Kidney (tissue), 14 donors: Measurements from ENCODE around the gene ARHGAP18. TPM values are rescaled to one million over a fixed set of nuclear protein-coding genes. Genes with fewer than 3 reads are reported as not detected.

ENCODE experiments used
- DNase-seq, 5 donors: peaks; one replicate each; pipeline ENCODE4 v3.0.0-alpha.2; 2013 to 2020
- FAIRE-seq: peaks from 2 replicates; lab custom pipeline; 2012; peaks lifted over from hg19 to GRCh38; lab: Jason Lieb, UNC
- H3K27ac ChIP-seq, 2 donors: one replicate each; pipeline ENCODE4 v1.7.0; 2013; ENCODE audit warnings: low read depth in 2 of 2, low read length in 2 of 2, inconsistent platforms in 1 of 2
- H3K27me3 ChIP-seq: one replicate; pipeline ENCODE4 v1.7.1; 2013; ENCODE audit warnings: low read length, inconsistent platforms; ENCODE audit not compliant: control insufficient read depth, insufficient read depth
- H3K36me3 ChIP-seq, 3 donors: one replicate each; pipeline versions ENCODE4 v1.7.0 to v1.7.1; 2013; ENCODE audit warnings: low read length in 3 of 3, control low read depth in 1 of 3, inconsistent platforms in 1 of 3; ENCODE audit not compliant: insufficient read depth in 3 of 3, control insufficient read depth in 2 of 3
- H3K4me1 ChIP-seq, 3 donors: one replicate each; pipeline versions ENCODE4 v1.7.0 to v1.7.1; 2013; ENCODE audit warnings: low read length in 3 of 3, inconsistent platforms in 1 of 3, low read depth in 1 of 3; ENCODE audit not compliant: control insufficient read depth in 2 of 3, insufficient read depth in 2 of 3
- H3K4me3 ChIP-seq, 3 donors: one replicate each; pipeline versions ENCODE4 v1.7.0 to v1.8.1; 2013; ENCODE audit warnings: low read length in 3 of 3, control low read depth in 1 of 3, inconsistent platforms in 1 of 3
- H3K9ac ChIP-seq, 3 donors: one replicate each; pipeline versions ENCODE4 v1.7.0 to v1.7.1; 2013; ENCODE audit warnings: low read length in 3 of 3, control low read depth in 1 of 3, inconsistent platforms in 1 of 3
- H3K9me3 ChIP-seq, 3 donors: one replicate each; pipeline versions ENCODE4 v1.7.0 to v1.7.1; 2013; ENCODE audit warnings: low read length in 3 of 3, control low read depth in 1 of 3, inconsistent platforms in 1 of 3; ENCODE audit not compliant: control insufficient read depth in 2 of 3, insufficient read depth in 1 of 3
- CTCF ChIP-seq: IDR thresholded peaks from 3 replicates; pipeline ENCODE4 v1.5.1; 2012; ENCODE audit warnings: mild to moderate bottlenecking, moderate library complexity, borderline replicate concordance; ENCODE audit not compliant: insufficient read depth; ENCODE audit errors: extremely low read depth
- intact Hi-C: fragments of 100-400 bp; cut with DNase I; formaldehyde crosslinking; loops from one replicate; pipeline ENCODE4 v1.11.1; 2022
- polyA plus RNA-seq: library from polyadenylated mRNA; stranded (reverse); fragments of 350-450 nt; fragmentation: Illumina TruSeq; extraction: RNeasy Lipid Tissue Mini Kit (QIAGEN cat#74804); gene quantifications from one replicate; pipeline ENCODE4 v1.2.3, GENCODE V29; 2014; ENCODE audit warnings: low read depth, low replicate concordance; ENCODE audit not compliant: insufficient read depth
- total RNA-seq: library from RNA; stranded (reverse); fragmentation: NEBNext Ultra II Directional; extraction: Animal tissue kit (Norgen Biotek cat#: 25700); gene quantifications from one replicate; pipeline ENCODE4 v1.2.1, GENCODE V29; 2021
- donor health status: control.
- donor health status: control.
- donor health status: control.
- donor health status: control.
- donor health status: control.
- donor health status: DM: yes; HTN: yes; CAD: no.
- donor health status: Normal renal cell carcinoma (clear cell type).

ARHGAP18 gene
- total and polyA plus RNA-seq, 2 donors from 2014 or later = 26.5 to 39.8 TPM

DNA sequence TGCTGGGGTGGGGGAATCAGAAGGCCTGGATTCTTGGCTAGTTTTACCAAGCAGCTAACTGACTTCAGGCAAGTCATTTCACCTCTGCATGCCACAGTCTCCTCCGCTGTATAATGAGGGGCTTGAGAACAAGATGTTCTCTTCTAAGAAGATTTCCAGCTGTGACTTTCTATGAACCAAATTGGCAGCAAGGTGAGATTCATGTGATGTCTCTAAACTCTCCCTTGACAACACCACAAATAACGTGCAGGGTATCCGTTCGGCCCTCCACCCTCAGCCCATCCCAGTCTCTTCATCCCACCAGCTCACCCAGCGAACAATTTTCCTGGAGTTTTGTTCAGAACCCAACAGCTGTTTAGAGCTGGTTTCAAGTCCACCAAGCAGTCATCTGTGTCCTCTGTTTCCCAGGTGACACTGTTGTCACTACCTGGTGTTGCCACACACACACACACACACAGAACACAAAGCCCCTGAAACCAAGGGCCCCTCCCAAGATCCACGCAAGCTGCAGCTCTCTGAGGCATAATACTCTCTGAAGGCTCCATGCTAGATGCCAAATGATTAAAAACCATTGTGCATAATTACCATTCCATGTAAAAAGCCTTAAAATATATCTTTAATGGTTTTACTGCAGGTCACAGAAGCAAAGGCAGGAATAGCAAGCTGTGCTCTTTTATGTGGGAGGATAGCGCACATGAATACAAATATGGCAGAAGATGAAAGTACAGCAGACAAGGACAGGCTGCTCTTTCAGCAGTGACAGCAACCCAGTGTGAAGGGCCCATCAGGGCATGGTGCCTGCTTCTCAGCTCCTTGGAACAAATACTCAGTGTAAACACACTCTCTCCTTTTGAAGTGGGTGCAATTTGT, 48.2 kb downstream of the ARHGAP18 start:
- Histone ChIP-seq H3K9me3 (no peaks in the 10 kb centered on the region), H3K27me3 (no peaks in the 10 kb centered on the region), H3K36me3 (no peaks in the 10 kb centered on the region), H3K4me1 (peaks cover 0 to 14% (median 8%) of the 10 kb centered on the region in 3 donors), H3K27ac (no peak overlapping the region), H3K9ac (no peak overlapping the region), H3K4me3 (no peak overlapping the region)
- DNase-seq = peak in 4 of 5 donors; percentile 46 to 70 (median 56)
- TF ChIP-seq CTCF = no peak
- intact Hi-C loops = no loop called here
- FAIRE-seq = no peak

GRCh38 chr6:129660346-129660676, 49.7 kb downstream of the ARHGAP18 start:
- Histone ChIP-seq H3K27me3 (no peaks in the 10 kb centered on the region), H3K36me3 (no peaks in the 10 kb centered on the region), H3K9me3 (no peaks in the 10 kb centered on the region), H3K27ac (peak overlapping the region; percentile 8 to 78), H3K9ac (no peak overlapping the region), H3K4me1 (peaks cover 0 to 10% (median 8%) of the 10 kb centered on the region in 3 donors), H3K4me3 (peak overlapping the region in 2 of 3 donors; percentile 51 to 77)
- FAIRE-seq (no peak), DNase-seq (no peak)
- no peak for TF ChIP-seq CTCF
- intact Hi-C loops = no loop called here

DNA sequence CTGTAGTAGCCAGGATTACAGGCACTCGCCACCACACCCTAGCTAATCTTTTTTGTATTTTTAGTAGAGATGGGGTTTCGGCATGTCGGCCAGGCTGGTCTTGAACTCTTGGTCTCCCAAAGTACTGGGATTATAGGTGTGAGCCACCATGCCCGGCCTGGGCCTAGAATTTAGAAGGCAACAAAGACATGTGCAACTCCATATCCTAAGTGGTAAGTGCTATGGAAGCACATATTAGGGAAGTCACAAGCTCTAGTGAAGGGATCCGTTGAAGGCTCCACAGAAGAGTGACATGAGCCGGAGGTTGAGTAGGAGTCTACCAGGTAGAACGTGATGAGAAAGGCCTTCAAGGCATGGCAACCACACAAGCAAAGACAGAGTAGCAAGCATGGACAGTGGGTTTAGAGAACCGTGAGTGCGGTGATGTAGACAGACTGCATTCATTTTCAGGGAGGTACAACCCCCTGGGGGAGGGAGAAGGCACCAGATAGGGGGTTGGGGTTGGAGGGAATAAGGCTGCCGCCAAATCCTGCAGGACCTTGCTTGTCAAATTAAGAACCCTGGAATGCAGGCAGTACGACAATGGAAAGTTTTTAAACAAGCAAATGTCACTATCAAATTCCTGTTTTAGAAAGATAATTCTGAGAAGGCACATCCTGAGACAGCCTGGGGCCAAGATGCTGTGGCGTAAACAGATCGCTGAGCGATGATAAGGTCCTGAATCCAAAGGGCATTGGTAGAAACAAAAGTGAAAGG, 50.2 kb downstream of the ARHGAP18 start:
- Histone ChIP-seq H3K27me3 (no peaks in the 10 kb centered on the region), H3K36me3 (no peaks in the 10 kb centered on the region), H3K9me3 (no peaks in the 10 kb centered on the region), H3K4me1 (peaks cover 0 to 10% (median 8%) of the 10 kb centered on the region in 3 donors), H3K27ac (peak overlapping the region; percentile 11 to 23), H3K4me3 (peak overlapping the region in 2 of 3 donors; percentile 51 to 77), H3K9ac (no peak overlapping the region)
- TF ChIP-seq CTCF = no peak
- FAIRE-seq (no peak), DNase-seq (no peak)
- intact Hi-C loops = no loop called here
